NCI-H748 (cell line): Measurements from ENCODE around the gene RCAN1.
"Not testable (repeated sequence)": the region's sequence is repeated elsewhere in the genome, so short reads cannot be mapped to it uniquely, and the experiment has no call there.

Experiments used
- DNase-seq: peaks from one replicate; lab custom pipeline; 2025; ENCODE audit not compliant: unreplicated experiment; lab: John Stamatoyannopoulos, UW

Gene RCAN1

DNA sequence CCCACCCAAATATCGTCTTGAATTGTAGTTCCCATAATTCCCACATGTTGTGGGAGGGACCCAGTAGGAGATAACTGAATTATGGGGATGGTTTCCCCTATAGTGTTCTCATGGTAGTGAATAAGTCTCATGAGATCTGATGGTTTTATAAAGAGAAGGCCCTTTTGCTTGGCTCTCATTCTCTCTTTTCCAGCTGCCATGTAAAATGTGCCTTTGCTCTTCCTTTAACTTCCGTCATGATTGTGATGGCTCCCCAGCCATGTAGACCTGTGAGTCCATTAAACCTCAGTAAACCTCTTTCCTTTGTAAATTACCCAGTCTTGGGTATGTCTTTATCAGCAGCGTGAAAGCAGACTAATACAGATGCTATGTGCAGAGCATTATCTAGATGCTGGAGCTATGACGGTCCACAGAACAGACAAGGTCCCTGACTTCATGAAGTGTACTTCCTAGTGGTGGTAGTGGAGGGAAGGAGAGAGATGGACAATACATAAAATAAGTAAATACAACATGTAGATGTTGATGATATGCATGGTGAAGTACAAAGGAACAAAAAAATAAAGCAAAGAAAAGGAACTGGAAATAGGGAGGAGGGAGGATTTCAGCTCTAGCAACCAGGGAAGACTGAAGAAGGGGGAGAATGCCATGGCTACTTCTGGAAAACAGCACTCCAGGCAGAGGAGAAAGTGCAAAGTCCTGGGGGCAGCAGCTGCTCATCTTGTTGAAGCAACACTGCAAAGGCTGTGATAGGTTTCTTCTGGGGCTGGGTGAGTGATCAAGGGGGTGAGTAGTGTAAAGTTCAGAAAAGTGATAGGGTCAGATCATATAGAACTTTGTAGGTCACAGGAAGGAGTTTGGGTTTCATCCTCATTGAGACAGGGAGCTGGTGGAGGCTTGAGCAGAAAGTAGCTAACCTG, 6.8 kb upstream of the RCAN1 start:
- DNase-seq, result no peak

DNA sequence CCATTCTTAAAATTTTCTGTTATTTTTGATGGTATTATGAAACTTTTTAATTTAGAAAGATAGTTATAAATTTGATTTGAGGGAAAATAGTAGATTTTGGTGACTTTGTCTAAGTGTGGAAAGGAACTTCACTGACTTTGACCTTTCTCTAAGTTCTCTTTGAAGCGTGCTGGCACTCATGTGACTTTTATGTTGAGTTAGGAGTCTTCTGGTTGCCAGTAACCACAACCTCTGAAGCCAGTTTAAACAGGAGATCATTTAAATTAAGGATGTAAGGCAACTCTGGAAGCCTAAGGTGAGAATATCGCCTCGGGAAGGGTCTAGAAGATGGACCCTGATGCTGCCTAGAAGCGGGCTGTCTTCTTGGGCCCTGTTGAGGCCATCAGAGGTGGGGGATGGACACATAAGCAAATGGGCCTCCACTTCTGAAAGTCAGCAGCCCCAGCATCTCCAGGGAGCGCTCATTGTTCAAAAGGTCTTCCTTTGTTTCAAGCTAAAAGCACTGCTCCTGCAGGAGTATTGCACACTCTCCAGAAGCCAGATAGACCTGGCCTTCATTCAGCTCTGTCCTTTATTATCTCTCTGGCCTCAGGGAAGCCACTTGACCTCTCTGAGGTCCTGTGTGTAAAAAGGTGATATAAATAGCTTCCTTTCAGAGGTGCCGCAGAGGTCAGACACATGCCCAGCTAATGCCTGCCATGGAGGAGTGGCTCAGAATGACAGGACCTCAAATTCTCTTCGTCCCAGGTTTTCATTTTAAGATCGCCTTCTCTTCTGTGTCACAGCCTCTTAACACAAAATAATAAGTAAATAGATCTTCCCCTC, 5.1 kb upstream of the RCAN1 start:
- peak; percentile 52 for DNase-seq

DNA sequence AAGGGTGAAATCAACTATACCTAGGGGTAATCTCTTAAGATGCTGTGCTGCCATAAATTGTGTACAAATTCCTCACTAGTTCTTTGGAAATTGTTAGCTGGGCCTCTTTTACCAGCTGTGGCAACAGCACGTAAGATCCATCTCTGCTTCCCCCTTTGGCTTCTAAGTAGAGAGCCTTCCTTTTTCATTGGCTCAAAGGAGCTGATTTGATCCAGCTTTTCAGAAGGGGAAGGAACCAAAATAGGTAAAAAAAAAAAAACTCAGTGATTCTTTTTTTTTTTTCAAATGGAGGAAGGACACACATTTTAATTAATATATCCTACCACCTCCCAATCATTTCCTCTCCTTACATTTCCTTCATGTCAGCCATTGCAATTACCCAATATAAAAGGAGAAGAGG, 4.0 kb upstream of the RCAN1 start:
- DNase-seq, result no peak

DNA sequence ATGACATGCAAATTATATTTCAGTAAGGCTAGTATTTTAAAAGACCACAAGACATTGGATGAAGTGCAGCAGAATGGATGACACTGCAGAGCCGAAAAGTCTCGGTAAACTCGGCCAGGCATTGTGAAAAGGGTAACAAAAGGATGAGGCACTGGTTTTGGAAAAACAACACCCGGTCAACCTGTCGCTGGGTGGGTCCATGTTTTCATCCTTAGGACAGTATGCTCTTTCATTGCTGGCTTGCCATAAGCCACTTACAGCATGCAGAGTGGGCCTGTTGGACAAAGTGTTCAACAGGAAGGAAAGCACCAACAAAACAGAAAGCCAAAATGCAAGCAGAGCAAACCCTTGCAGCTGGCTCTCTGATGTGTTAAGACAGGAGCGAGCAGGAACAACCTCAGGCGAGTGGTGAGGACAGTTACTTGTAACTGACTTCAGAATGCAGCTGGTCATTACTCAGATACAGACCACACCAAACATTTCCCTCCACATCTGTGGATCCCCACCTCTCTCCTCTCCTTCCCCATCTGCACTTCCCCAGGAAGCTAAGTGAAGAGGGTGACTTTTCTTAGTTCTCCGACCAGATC, 2.9 kb upstream of the RCAN1 start:
- no peak for DNase-seq

DNA sequence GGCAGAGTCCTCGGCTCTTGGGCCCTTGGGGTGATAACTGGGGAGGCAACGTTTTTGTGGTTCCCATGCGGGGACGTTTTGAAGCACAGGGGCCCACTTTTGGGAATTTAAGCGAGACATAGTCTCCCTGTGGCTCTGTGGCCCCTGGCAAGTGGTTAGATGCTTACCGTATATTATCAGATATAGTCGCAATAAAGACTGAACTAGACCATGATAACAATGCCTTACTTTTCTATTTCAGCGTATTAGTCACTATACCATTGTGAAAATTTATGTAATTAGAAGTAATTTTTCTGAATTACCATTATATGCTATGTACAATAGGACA, 538 bp upstream of the RCAN1 start:
- no peak for DNase-seq

DNA sequence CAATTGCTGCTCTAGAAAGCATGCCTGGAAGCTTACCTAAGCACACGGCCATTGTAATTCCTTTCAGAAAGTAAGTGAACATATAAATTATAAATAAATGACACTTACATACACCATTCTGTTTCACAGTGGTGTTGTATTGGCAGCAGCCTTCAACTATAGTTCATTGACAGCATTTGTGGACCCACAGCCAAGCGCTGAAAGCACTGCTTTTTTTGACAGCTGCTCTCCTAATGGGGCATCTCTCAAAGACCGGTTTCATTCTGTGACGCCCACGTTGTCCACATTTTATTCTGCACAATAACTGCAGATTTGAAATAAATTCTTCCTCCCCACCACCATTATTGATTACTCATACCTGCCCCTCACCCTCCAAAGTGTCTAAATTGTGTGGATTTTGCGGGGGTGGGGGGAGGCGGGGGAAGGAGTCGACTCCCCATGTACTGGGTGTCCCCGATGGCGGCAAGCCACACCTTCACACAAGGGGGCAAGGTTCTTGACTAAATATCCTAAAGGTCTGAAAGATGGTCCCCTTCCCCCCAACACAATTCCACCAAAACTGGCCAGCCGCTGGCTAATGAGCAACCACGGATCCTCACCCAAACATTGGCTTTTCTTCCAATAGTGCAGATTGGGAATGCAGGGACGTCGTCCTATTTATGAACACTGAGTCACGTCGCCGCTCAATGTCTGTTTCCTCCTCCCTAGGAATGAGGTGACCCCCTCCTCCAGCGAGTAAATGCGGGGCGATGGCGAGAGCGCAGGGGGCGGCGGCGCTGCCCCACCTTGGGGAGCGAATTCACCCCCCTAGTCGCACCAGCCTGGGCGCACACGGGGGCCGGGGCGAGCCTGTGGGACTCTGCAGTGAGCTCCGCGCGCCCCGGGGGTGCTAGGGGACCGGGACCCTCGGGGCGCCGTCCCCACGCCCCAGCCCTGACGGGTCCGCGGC, 960 bp downstream of the RCAN1 start:
- peak; percentile 25 for DNase-seq

DNA sequence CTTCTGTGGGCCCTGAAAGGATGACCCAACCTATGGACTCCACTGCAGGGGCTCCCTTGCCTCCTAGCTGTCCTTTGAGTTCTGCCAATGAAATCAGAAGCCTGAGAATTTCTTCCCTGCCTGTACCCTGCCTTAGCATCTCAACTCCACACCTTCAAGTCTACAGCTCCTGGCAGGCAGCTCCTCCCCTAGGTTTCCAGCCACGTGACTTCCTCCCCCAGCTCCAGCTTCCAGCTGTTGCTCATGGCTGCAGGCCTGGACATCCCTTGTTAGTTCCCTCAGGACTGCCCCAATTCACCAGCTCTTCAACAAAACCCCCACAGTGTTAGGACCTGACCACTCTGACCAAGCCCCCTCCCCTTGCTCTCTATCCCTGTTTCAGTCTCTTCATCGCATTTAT, 2.4 kb downstream of the RCAN1 start:
- no peak for DNase-seq

DNA sequence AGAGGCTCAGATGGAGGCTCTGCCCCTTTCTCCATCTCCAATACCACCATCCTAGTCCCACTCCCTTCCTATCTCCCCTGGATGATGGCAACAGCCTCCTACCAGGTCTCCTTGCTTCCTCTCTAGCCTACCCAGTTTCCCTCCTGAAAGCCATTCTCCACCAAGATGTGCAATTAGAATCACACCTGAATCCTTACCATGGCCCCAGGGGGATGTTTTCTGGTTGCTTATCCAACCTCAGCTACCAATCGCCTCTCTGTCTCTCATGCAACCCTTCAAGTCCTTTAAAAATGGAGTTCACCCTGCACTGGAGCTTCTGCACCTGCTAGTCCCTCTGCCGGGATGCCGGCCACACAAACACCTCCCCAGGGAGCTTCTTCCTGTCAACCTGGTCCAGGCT, 2.9 kb downstream of the RCAN1 start:
- peak; percentile 46 for DNase-seq

DNA sequence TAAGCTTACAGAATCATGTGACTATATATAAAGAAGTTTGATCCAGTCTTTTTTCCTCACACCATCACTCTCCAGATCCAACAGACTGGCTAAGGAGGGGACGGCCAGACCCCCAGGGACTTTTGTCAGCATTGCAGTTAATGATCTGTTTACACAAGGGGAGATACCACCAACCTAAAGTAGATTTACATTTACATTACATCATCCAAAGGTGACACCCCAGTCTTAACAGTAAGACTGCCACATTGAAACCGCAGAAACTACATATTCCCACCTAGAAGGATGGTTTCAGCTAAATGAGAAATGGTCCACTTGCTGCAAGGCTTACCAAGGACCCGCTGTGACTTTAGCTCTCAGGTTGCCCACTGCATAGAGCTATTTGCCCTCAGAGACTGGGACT, 3.4 kb downstream of the RCAN1 start:
- peak; percentile 60 for DNase-seq

DNA sequence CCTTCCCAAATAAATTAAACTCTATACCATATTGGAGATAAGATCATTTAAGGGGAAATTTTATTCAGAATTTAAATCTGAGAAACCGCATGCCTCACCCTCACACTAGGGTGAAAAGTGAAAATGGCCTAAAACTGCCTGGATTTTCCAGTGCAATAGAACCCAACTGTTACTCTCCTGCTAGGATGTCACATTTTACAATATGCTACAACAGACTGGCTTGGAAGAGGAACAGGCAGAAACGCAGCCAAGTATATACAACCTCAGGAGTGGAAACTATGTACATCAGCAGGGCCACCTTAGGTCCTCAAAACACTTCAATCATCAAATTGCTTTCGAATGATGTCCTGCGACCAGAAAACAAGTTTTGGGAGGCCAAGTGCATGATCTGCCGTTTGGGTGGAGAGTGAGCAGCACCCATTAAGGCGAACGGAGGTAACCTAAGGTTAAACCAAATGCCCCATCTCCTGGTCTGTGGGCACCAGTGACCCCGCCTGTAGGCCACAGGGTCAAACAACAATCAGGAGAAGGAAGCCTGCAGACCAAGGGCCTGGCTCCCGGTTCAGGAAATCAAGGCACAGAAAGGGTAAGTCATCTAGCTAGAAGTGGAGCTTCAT, 4.9 kb downstream of the RCAN1 start:
- DNase-seq, result no peak

DNA sequence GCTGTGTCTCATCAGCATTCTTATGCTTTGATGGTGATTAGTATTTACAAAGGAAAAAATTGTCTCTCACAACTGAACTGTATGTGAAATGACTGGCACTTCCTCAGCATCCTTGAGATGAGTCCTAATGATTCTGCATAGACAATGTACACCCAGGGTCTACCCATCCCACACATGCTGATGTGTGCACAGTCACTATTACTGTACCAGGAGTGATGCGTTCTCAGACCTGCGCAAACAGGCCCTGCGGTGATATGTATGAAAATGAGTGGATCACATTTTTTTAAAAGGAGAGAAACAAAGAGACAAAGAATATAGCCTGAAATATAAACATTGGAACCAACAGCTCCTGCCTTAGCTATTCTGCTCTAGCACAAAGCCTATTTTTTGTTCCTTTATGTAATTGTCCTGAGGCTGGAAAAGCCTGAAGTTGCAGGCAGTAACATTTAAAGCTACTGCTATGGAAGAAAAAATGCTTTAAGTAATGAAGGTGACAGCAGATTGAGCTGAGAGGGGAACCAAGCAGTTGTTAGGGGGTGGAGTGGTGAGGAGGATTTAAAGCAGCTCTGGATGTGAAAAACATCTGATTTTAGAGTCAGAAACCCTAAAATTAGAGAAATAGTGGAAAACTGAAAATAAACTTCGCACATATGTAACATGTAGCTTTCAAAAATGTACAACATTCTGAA, 5.5 kb downstream of the RCAN1 start:
- peak; percentile 63 for DNase-seq

DNA sequence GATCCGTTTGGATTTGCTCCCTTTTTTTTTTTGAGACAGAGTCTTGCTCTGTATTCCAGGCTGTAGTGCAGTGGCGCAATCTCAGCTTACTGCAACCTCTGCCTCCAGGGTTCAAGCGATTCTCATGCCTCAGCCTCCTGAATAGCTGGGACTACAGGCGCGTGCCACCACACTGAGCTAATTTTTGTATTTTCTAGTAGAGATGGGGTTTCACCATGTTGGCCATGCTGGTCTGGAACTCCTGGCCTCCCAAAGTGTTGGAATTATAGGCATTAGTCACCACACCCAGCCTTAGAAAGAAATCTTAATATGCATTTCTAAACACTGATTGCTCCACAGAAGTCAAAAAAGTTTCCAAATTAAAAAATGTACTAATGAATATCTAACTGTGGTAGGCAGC, 7.5 kb downstream of the RCAN1 start:
- DNase-seq, result not testable (repeated sequence)

DNA sequence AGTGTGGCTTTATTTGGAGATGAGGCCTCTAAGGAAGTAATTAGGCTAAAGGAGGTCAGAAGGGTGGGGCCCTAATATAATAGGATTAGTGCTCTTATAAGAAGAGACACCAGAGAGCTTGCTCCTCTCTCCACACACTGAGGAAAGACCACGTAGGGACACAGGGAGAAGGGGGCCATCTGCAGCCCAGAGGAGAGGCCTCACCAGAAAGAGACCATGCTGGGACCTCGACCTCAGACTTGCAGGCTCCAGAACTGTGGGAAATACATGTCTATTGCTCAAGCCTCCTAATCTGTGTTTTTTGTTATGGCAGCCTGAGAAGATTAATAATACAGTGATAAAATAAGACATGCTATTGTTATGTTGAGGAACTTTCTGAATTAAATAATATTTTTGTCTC, 8.3 kb downstream of the RCAN1 start:
- DNase-seq, result no peak

DNA sequence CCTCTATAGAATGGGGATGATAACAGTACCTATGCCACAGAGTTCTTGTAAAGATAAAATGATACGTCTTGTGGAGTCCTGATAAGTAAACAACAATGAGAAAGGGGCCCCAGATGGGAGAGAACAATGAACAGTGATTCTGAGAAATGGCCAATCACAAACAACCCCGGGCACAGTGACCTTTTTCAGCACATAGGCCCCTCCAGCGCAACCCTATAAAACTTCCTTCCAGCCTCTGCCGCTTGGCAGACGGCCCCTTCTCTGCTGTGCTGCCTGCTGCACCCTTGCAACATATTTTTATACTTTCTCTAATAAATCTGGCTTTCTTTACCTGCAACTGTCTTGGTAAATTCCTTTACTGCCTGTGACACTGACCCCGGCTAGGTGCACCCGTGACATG, 8.9 kb downstream of the RCAN1 start:
- DNase-seq, result no peak

DNA sequence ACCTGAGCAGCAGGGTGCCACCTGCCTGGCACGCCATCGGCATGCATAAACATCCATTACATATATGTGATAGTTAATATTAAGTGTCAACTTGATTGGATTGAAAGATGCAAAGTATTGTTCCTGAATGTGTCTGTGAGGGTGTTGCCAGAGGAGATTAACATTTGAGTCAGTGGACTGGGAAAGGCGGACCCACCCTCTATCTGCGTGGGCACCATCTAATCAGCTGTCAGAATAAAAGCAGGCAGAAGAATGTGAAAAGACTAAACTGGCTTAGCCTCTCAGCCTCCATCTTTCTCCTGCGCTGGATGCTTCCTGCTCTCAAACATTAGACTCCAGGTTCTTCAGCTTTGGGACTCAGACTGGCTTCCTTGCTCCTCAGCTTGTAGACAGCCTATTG, 10.0 kb downstream of the RCAN1 start:
- not testable (repeated sequence) for DNase-seq

DNA sequence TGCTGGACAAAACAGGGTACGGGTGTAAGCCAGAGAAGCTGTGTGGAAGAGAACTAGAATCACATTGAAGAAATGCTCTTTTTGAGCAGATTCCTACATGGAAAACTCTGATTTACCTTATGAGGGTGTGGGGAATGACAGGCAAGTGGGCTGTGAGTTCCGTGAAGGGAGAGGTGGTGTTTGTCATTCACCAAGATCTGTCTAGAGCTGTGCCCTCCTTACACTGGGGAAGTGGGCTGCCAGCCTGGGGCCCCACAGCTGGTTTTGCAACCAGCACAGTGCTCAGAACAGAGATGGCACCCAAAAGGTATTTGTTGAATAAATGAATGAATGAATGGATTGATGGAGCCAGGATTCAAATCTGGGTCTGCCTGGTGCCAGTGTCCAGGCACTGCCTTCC, 10.4 kb downstream of the RCAN1 start:
- no peak for DNase-seq

DNA sequence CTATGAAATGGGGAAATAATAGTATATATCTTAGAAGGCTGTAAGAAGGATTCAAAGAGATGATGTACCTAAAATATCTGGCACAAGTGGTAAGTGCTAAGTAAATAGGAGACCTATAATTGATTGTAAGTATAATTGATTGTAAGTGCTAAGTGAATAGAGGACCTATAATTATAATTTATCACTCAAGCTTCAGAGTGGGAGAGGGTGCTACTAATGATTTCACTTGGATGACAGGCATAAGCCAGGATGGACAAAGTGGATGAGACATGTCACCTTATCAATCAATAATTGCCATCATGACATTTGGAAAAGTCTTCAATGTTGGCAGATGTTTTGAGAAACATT, 11.2 kb downstream of the RCAN1 start:
- peak; percentile 70 for DNase-seq

DNA sequence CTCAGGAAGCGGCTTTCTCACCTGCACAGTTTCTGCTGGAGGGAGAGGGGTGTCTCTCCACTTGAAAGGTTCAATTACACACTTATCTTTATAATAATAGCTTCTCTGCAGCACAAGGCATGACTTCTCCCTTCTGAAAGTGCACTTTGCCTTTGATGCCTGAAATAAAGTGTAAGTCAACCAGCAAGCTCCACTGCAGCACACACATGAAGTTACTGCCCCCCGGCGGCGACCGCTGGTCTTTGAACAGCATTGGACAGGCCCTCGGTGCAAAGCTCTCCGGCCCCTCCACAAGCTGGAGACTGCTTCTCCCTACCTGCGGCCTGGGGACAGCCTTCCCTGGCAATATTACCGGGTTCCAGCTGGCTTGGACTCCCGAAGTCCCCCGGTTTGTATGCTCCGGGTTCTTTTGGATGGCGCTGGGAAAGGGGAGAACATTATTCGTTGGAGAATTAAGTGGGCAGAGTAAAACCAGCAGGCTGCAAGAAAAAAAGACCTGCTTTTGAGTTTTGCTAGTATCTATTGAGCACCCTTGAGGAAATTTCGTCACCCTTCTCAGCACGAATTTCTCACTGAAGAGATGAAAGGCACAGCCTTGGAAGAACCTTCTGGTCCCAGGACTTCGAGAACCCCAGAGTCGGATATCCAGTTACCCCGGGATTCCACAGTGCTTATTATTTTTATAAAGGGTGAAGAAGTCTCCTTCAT, 11.8 kb downstream of the RCAN1 start:
- DNase-seq, result peak; percentile 98

DNA sequence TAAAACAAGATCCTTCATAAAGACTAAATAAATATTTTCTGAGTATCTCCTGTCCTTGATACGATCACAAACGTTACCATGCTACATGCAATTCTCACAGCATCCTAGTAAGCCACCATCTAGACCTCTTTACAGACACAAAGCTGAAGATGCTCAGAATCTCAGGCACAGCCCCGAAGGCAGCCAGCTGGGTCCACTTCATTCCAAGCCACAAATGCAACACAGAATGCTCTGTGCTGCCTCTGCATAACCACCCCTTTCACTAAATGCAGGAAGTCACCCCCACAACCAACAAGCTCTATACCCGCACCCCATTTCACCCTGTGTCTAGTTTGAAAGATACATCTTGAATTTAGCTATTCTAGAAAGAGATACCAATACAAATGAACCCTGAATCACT, 12.9 kb downstream of the RCAN1 start:
- DNase-seq, result peak; percentile 16
